ENCODE results near the gene AUTS2.
A peak's percentile ranks its signal among the peaks of the same experiment; 100 is the strongest.

The AUTS2 gene

DNA sequence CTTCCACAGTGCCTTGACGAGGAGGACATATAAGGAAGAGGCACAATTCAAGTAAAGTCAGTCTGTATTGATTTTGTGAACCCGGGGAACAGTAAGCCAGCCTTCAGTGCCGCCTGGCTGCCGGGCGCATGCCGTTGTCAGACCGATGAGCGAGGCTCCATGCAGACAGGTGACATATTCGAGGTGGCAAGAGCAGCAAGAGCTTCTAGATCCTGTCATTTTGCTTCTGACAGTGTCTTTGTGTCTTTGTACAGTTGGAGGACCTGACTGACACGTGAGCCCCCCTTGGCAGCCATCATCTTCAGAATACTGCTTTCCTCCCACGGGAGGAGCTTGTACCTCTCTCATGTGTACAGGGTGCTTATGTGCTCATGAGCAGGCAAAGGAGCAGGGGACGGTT is 1146.2 kb downstream of the AUTS2 start:
- no peak for DNase-seq

DNA sequence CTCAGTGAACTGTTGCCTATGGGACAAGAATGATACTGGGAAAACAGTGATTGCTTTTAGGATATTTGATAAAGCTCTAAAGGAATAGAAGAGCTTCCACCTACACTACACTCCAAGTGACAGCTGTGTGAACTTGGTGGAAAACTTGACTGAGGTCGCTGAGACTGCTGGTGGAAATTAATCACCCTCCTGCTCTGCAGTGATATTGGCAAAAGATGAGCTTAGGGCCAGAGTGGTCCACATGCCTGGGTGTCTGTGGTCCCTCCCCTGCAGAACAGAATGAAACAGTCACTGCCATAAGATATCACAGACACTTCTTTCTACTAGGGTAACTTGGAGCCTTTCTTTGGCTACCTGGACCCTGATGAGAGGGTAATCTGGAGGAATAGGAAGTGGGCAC is 1151.6 kb downstream of the AUTS2 start:
- DNase-seq = no peak

DNA sequence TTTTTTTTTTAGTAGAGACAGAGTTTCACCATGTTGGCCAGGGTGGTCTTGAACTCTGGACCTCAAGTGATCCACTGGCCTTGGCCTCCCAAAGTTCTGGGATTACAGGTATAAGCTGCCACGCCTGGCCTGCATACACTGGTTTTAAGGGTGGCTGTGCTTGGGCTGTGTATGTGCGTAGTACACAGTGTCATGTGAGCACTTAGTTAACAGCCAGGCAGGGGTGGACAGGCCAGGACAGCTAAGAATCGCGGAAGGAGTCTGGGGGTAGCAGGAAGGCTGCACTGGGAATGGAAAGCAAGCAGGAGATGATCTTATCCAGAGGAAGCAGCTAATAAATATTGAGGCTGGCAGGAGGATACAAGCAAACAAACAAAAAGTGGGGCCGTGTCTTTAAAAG is 1153.6 kb downstream of the AUTS2 start:
- DNase-seq = no peak

DNA sequence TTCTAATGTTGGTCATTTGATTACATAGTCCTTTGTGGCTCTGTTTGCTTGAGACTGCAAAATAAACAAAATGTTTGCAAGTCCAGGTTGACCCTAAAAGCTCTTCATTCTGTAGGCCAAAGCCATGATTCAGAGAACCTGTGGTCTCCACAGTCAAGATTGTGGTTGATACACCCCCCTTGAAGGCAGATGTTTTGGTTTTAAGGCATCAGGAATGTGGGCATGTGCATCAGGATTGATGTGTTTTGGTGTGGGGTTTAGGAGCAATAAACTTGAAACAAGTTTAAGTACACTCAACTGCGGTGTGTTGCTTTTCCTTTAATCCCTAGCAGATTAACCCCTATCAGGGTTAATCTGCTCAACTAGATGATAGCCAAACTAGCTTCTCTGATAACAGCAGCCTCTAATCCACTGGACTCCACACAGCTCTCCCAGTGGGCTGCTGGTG is 1154.5 kb downstream of the AUTS2 start:
- peak; percentile 96 for DNase-seq

DNA sequence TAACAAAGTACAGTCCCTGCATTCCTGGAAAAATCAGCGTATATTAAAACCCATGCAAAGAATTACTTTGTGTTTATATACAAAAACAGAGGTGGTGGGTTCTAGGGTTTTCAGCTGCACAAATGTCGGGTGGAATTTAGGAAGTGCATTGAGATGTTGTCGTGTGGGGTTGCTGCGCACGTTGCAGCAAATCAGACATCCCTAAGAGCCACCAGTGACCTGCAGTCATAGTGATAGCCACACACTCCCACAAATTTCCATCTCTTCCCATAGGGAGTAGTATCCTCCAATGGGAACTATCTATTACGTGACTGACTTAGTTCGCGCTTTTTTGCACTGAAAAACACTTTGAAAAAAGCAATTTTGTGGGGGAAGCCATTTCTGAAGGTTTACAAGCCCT is 1158.5 kb downstream of the AUTS2 start:
- DNase-seq = no peak

DNA sequence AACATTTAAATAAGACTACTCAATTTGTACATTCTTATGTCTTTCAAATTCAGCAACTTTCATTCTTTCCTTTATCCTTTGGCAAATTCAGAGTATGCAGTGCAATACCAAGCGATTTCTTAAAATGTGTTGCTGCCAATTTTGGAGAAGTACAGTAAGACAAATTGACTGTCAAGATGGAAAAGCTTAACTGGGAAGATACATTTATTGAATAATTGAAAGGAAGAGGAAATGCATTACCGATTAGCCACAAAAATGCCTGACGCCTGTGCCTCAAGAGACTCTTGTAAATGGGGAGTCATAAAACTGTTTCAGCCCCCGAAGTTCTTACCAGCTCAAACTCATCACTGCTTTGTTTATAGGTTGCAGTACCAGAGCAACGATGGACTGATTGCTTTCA is 1160.4 kb downstream of the AUTS2 start:
- DNase-seq = no peak

DNA sequence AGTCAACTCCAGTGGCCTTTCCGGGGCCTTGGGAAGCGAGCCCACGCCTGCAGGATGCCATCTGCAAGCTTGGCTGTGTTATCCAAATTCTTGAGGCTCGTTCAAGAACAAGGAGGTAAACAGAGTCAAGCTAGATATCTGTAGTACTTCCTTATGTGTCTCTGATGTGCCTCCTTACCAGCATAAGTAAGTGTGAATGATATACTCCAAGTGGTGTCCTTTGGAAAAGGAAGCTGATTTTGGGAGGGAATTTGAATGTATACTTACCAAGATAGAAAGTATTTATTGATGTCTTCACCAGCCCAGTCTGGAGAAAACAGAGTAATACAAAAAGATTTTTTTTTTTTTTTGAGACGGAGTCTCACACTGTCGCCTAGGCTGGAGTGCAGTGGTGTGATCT is 1161.4 kb downstream of the AUTS2 start:
- DNase-seq = no peak

DNA sequence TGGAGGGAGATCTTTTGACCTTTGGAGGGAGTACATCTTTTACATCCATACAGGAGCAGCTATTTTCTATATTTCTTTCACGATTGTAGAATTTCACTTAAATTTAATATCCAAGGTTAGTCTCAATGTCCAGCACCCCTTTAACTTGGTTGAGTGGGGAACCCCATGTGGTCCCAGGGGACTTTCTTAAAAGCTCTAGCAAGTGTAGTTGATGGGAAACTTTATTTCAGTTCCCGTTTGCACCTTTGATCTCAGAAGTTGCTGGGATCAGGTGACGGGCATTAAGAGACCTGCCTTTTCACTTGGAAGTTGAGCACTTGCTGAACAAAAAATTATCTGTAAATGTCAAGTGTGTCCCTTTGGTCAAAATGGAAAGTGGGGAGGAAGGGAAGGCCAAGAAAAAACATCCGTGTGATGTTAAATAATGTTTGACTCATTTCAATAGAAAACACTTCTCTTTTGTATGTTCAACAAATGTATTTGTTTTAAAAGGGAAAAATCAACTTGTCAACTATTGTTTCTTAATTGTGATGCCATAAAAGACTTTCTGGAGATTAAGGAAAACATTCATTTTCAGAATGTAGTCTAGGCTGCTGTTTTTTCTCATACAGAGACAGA is 1163.5 kb downstream of the AUTS2 start:
- no peak for DNase-seq

DNA sequence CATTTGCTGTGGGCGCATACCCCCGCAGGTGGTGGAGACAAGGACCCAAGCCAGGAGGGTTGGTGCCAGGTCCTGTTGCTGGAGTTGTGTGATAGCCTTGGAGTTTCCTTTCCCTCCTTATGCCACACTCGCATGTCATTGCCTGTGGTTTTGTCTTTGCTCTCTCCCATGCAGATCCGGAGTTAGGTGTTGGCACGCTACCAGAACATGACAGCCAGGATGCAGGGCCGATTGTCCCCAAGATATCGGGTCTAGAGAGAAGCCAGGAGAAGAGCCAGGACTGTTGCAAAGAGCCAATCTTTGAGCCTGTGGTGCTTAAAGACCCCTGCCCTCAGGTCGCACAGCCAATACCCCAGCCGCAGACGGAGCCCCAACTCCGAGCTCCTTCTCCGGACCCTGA is 1164.4 kb downstream of the AUTS2 start:
- no peak for DNase-seq

DNA sequence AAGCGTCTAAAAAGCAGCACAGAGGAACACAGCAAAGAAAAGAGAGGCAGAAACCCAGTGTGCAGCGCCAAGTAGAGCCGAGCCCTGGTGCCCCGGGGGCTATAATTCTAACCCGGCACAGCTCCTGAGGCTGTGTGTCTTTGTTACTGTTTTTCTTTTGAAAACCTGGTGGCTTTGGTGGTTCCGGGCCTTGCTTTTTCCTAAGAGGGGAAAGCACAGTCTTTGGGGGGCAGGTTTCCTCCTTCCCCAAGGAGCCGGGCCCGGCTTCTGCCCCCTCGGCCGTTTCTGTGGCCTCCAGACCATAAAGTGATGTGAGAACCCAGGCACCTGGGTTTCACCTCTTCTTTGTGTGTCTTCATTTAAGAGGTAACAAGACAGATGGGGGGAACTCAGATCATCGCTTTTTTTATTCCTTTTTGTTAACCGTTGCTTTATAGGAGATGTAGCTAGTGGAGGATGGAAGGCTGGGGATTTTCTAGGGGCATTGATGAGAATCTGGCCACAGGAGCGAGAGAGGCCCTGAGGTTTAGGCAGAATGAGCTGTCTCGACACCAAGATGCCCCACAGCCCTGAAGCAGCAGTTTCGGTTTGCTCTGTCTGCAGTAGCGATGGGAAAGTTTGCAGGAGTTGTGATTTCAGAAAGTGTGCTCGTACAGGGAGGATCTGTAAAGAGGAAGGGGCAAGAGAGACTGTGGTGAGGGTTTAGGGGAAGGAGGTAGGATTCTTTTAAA is 1165.9 kb downstream of the AUTS2 start:
- DNase-seq = no peak

DNA sequence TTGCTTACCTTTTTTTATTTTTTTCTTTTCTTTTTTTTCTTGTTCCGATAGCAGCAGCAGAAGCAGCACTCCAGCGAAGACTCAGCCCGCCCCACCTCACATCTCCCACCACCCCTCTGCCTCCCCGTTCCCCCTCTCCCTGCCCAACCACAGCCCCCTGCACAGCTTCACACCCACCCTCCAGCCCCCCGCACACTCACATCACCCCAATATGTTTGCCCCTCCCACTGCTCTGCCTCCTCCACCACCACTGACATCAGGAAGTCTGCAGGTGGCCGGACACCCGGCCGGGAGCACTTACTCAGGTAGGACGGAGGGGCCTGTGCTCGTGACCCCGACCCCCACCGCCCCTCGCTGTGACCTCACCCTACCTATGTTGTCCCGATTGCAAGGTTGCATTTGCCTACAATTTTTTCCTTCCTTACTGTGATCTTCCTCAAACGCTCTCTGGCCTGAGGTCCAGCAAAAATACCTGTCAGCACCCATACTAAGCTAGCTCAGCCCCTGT is 1166.5 kb downstream of the AUTS2 start:
- no peak for DNase-seq

DNA sequence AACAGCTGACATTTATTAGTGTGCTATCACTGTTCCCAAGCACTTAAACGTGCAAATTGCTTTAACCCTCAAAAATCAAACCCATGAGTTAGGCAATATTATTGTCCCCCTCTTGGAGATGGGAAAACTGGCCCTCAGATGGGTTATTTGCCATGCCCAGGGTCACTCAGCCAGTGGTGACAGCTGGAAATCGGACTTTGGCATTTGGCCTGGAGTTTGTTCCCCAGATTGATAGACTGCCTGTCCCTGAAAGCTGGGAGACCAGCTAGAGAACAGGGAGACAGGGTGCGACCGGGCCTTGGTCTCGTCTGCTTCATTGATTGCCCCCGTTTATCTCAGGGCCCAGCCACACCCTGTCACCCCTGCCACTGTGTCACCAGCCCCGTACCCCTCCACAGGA is 1167.4 kb downstream of the AUTS2 start:
- no peak for DNase-seq

DNA sequence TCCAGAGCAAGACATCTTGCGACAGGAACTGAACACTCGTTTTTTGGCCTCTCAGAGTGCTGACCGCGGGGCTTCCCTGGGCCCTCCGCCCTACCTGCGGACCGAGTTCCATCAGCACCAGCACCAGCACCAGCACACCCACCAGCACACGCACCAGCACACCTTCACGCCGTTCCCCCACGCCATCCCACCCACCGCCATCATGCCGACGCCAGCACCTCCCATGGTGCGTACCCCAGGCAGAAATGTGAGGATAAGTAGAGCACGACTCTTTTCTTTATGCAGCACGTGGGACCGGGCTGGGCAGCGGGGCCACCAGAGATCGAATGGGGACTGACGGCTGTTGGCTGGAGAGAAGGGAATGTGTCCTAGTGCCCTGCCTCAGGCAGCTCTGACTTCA is 1167.8 kb downstream of the AUTS2 start:
- no peak for DNase-seq

DNA sequence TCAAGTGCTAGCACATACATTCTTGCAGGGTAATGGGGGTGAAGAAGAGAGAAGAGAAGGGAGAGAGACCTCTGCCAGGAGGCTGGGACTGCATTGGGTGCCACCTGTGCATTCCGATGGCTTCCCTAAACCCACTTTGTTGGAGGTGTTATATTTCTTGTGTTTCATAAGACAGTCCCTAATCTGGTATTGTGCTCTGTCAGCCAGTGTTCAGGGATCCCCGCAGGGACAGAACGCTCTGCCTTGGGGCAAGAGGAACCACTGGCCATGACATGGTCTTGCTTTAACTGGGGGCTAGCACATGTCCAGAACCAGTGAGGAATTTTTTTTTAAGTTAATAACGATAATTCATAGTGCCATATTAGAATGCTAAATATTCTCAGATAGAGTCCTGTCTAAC is 1168.4 kb downstream of the AUTS2 start:
- no peak for DNase-seq

DNA sequence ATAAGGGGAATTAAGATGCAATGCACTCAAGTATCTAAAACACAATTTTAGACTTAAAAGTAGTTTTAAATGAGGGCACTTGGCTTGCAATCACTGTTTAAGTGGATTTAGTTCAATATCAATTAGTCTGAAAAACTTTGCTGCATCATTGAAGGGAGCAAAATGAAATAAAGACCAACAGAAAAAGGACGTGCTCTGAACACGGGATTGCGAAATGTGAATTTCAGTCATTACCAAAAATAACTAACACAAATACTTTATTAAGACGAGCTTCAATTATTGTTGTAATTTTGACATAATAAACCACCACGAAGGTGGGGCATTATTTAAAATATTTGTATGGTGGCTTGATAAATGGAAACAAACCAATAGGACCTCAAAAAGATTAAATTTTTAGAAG is 1171.9 kb downstream of the AUTS2 start:
- DNase-seq = no peak

DNA sequence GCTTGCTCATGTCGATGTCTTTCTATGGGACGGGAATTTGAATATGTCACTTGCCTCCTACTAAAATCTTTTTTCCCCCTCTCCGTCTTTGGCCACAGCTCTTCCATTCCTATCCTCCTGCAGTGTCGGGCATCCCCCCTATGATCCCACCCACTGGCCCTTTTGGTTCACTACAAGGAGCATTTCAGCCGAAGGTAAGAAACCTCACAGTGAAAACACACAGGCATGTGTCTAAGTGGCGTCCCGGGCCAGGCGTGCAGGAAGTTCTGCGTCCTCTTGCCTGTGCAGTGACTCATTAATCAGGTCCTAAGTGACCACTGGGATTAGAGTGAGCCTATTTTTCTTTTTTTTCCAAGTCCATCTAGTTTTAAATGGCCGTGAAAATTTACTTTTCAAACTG is 1173.2 kb downstream of the AUTS2 start:
- no peak for DNase-seq

DNA sequence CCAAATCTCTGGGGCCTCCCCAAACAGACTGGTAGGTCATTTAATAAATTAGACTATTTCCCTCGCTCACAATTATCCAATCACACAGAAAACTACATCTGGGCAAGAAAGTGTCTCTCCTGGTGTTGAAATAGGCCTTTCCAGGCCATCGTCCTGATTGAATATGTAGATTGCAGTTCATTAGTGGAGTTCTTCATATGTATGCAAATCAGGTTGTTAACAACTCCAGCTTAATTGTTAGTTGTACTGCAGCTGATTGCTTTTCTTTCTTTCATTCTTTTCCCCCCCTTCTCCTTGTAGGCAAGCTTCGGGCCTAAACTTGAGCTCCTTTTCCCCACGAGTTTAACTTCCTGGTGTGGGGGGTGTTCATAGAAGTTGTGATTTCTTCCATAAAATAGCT is 1174.6 kb downstream of the AUTS2 start:
- DNase-seq = no peak

DNA sequence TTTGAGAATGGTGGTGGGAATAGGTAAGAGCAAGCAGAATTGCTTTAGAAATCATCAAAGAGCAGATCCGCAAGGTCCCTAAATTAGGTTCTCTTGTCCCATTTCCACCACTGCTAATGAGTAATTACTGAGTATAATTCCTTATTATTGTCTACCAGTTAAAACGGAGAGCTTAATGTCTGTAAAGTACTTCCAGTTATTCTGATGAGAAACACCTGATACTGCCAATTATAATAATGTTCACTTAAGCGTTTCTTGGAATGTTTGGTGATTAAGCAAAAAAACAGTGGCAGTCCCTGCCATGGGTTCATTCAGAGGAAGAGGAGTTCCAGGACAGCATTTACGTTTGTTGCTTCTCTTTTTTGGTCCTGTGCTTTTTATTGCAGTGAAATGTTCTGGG is 1175.1 kb downstream of the AUTS2 start:
- no peak for DNase-seq

DNA sequence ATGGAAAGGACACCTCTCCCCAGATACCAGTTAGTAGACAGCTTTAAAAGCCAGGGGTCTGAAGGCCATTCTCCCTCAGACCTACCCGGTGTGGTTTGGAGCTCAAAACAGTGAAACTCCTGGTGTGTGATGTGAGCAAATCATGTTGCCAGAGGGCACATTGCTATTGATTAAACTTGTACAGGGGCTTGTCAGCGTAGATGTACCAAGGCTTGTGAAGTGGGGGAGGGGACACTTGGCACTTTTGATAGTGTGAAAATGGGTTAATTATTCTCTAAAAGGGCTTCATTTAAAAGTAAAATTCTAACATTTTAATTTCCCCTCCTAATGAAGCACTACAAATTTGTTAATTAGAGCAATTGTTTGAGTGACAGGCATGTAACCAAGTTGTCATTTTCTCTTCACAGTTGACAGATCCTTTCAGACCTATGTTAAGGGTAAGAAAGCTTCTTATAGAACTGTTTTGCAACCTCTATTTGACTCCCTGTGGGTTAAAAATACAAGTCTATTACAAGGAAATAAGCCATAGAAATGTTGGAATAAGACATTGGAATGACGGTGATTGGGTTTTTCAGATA is 1176.8 kb downstream of the AUTS2 start:
- no peak for DNase-seq

DNA sequence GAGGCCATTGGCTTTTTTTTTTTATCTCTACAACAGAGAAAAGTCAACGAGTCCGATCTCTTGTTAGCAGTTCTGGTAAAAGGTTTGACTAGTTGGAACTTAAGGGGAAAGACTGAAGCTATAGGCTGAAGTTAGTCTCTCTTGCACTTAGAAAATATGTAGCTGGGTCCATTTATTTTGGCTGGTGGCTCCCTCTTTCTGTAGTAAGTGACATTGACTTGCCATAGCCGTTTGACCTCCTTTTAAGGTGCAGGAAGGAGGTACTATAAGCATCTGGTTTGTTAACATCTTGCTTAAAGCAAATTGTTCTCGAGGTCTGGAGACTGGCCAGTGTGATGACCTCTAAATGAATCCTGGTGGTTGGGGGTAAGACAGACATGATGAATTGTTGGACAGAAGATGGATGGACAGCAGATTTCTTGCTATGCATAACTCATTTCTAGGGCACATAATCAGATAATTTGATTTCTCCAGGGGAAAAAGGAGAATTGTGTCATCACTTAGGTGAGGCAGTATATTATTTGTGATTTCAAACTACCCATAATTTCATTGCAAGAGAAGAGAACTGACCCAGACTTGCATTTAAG is 1177.4 kb downstream of the AUTS2 start:
- DNase-seq = peak; percentile 15

DNA sequence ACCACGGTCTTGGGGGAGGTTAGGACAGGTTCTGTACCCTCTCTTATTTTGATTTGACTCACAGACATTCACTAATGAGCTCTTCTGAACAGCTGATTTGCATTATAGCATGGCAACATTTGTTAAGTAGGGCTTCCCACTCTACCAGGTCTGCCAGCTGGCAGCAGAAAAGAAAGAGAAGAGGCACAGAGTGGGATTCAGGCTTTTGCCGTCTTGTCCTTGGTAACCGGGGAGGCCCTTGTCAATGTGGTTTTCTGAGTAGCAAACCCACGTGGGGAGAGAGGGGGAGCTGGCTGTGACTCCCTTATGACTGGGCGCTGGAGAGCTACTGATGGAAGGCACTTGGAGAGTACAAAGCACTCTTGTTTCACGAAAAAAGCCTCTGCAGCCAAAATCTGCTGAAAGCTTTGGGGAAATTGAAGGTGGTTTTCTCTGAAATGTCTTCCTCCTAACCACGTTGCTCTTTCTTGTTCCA is 1178.4 kb downstream of the AUTS2 start:
- no peak for DNase-seq

DNA sequence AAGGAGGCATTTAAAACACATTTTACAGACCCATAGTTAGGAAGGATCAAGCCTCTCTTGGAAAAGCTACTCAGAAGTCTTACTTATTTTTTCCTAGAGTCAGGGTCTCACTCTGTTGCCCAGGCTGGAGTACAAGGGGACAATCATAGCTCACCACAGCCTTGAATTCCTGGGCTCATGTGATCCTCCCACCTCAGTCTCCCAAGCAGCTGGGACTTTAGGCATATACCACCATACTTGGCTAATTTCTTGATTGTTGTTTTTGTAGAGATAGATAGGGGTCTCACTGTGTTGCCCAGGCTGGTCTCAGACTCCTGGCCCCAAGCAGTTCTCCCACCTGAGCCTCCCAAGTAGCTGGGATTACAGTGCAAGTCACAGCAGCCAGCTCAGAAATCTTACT is 1179.0 kb downstream of the AUTS2 start:
- DNase-seq = no peak

DNA sequence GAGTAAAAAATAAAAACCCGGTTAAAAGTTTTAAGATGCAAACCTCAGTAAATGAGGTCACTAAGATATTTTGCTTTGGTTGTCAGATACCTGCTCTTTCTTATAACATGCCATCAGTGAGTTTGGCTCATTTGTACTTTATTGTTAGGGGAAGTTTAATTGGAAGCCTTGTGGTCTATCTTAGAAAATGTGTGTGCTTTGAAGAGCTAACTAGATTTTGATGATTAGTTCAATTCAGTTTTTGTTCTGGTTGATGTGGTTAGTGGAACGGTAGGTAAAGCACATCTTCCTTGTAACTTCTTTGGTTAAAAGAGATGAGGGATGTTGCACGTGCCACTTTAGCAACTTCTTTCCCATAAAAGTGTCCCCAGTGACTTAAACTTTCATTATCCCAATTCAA is 1180.3 kb downstream of the AUTS2 start:
- no peak for DNase-seq

DNA sequence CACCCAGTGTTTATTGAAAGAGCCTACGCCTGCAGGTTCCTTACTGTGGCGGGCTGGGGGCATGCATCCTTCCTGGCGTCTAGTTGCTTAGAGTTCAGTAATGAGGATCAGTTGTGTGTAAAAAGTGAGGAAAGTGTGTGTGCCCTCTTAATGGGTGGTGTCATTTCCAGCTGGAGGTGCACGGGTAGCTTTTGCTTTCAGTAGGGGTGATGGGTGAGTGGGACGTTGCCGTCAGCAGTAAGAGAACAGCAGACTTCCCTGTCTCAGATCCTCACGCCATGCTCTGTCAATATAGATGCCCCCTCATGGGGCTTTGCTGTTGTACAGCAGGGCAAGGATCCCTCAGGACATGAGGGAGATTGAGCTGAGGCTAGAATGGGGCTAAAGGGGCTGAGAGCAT is 1181.0 kb downstream of the AUTS2 start:
- no peak for DNase-seq

Measured in NCI-H82 (cell line).